Osteoblast (primary cell): Measurements from ENCODE around the gene AADACL4. TPM values are rescaled to one million over a fixed set of nuclear protein-coding genes. Genes with fewer than 3 reads are reported as not detected.

Experiments
- DNase-seq: peaks from one replicate; pipeline ENCODE4 v3.0.0; 2011; ENCODE audit warnings: low spot score, mixed read lengths; ENCODE audit not compliant: insufficient read length; ENCODE audit errors: missing footprints
- H2AFZ ChIP-seq: 2 replicates; pipeline ENCODE4 v1.6.0; 2011; ENCODE audit warnings: mild to moderate bottlenecking, low read length
- H3K27ac ChIP-seq: 2 replicates; pipeline ENCODE4 v1.5.1; 2011; ENCODE audit warnings: mild to moderate bottlenecking, low read depth, low read length, moderate library complexity
- H3K27me3 ChIP-seq: 2 replicates; pipeline ENCODE4 v1.6.0; 2012; ENCODE audit warnings: mild to moderate bottlenecking, control low read depth, inconsistent platforms, low read length, moderate library complexity; ENCODE audit not compliant: insufficient read depth
- H3K36me3 ChIP-seq: 2 replicates; pipeline ENCODE4 v1.5.1; 2011; ENCODE audit warnings: mild to moderate bottlenecking, low read length, control low read depth, moderate library complexity; ENCODE audit not compliant: insufficient read depth
- H3K4me1 ChIP-seq: 2 replicates; pipeline ENCODE4 v1.5.1; 2011; ENCODE audit warnings: mild to moderate bottlenecking, low read length, control low read depth, moderate library complexity; ENCODE audit not compliant: insufficient read depth
- H3K4me2 ChIP-seq: 2 replicates; pipeline ENCODE4 v1.6.0; 2011; ENCODE audit warnings: mild to moderate bottlenecking, low read length; ENCODE audit not compliant: insufficient read depth
- H3K4me3 ChIP-seq: fragments of 200-600 bp; sonication (generic); 3 replicates; pipeline ENCODE4 v1.5.1; 2012; ENCODE audit warnings: mild to moderate bottlenecking, low read length, inconsistent platforms; ENCODE audit not compliant: insufficient read depth
- H3K79me2 ChIP-seq: 2 replicates; pipeline ENCODE4 v1.6.0; 2012; ENCODE audit warnings: mild to moderate bottlenecking, low read length, control low read depth, inconsistent platforms; ENCODE audit not compliant: insufficient read depth
- H3K9me3 ChIP-seq: 2 replicates; pipeline ENCODE4 v1.5.1; 2011; ENCODE audit warnings: low read depth, low read length, control low read depth
- H4K20me1 ChIP-seq: 2 replicates; pipeline ENCODE4 v1.6.0; 2012; ENCODE audit warnings: mild to moderate bottlenecking, low read length, control low read depth; ENCODE audit not compliant: insufficient read depth
- CTCF ChIP-seq: IDR thresholded peaks from 2 replicates; pipeline ENCODE4 v1.5.1; 2011; ENCODE audit warnings: mild to moderate bottlenecking, low read depth, low read length, moderate library complexity; ENCODE audit errors: extremely low read depth
- total RNA-seq: library from RNA; depleted of rRNA; stranded (reverse); fragments of >200 nt; gene quantifications from 2 replicates; pipeline ENCODE4 v1.2.3, GENCODE V29; 2012

AADACL4 gene
- total RNA-seq, 1 donor, result not detected

- Histone ChIP-seq H3K79me2 (no peaks in the 10 kb centered on the region), H3K36me3 (no peaks in the 10 kb centered on the region), H3K9me3 (no peaks in the 10 kb centered on the region), H3K27ac (no peak overlapping the region), H3K4me3 (no peak overlapping the region), H3K4me1 (no peaks in the 10 kb centered on the region), H3K27me3 (no peaks in the 10 kb centered on the region), H3K4me2 (no peak overlapping the region), H4K20me1 (no peaks in the 10 kb centered on the region), H2AFZ (no peak overlapping the region)
- DNase-seq, result no peak
- no peak for TF ChIP-seq CTCF
These were observed 13.7 kb upstream of the AADACL4 start for GRCh38 chr1:12629985-12630760.

GRCh38 chr1:12630946-12631530 lies 12.8 kb upstream of the AADACL4 start:
- no peaks in the 10 kb centered on the region for H3K27me3 ChIP-seq
- no peaks in the 10 kb centered on the region for H3K79me2 ChIP-seq
- no peak for DNase-seq
- no peak overlapping the region for H3K27ac ChIP-seq
- no peaks in the 10 kb centered on the region for H4K20me1 ChIP-seq
- no peak overlapping the region for H2AFZ ChIP-seq
- no peaks in the 10 kb centered on the region for H3K36me3 ChIP-seq
- TF ChIP-seq CTCF, result no peak
- H3K4me2 ChIP-seq, result no peak overlapping the region
- H3K4me3 ChIP-seq, result no peak overlapping the region
- peaks cover under 1% of the 10 kb centered on the region for H3K4me1 ChIP-seq
- H3K9me3 ChIP-seq, result no peaks in the 10 kb centered on the region

- no peak for TF ChIP-seq CTCF
- H3K27me3 ChIP-seq, result no peaks in the 10 kb centered on the region
- no peak overlapping the region for H2AFZ ChIP-seq
- H3K9me3 ChIP-seq, result no peaks in the 10 kb centered on the region
- peaks cover 6% of the 10 kb centered on the region for H3K4me1 ChIP-seq
- no peak for DNase-seq
- H3K79me2 ChIP-seq, result no peaks in the 10 kb centered on the region
- no peaks in the 10 kb centered on the region for H3K36me3 ChIP-seq
- H3K27ac ChIP-seq, result no peak overlapping the region
- H3K4me2 ChIP-seq, result no peak overlapping the region
- H4K20me1 ChIP-seq, result no peaks in the 10 kb centered on the region
- no peak overlapping the region for H3K4me3 ChIP-seq
These were observed 12.3 kb upstream of the AADACL4 start for GRCh38 chr1:12631571-12631970.

GRCh38 chr1:12634156-12634555 lies 9.7 kb upstream of the AADACL4 start:
- no peaks in the 10 kb centered on the region for H3K79me2 ChIP-seq

More at GRCh38 chr1:12634156-12634555, 9.7 kb upstream of the AADACL4 start:
- Histone ChIP-seq H3K36me3 (no peaks in the 10 kb centered on the region), H3K9me3 (peaks cover 1% of the 10 kb centered on the region), H3K4me1 (peaks cover 12% of the 10 kb centered on the region), H3K27me3 (no peaks in the 10 kb centered on the region), H3K4me3 (no peak overlapping the region), H4K20me1 (no peaks in the 10 kb centered on the region), H3K4me2 (no peak overlapping the region), H2AFZ (no peak overlapping the region), H3K27ac (no peak overlapping the region)
- no peak for TF ChIP-seq CTCF
- DNase-seq, result no peak
